GM21367 (cell line): ENCODE measurements around the gene RASA2.
"Not testable (repeated sequence)": the region's sequence is repeated elsewhere in the genome, so short reads cannot be mapped to it uniquely, and the experiment has no call there.

Experiments
- ATAC-seq: cut with Tn5 transposase; IDR thresholded peaks from one replicate; pipeline ENCODE4 v1.9.1; 2021; ENCODE audit not compliant: unreplicated experiment

RASA2 gene

GRCh38 chr3:141529717-141530414 lies 43.0 kb downstream of the RASA2 start:
- no peak for ATAC-seq

- no peak for ATAC-seq
Measured at GRCh38 chr3:141530415-141530768, 43.6 kb downstream of the RASA2 start.

GRCh38 chr3:141532609-141533008 lies 45.8 kb downstream of the RASA2 start:
- no peak for ATAC-seq

GRCh38 chr3:141536017-141536416 lies 49.2 kb downstream of the RASA2 start:
- not testable (repeated sequence) for ATAC-seq

GRCh38 chr3:141537856-141538255 lies 51.0 kb downstream of the RASA2 start:
- no peak for ATAC-seq

- ATAC-seq, result no peak
Measured at GRCh38 chr3:141538568-141539240, 51.9 kb downstream of the RASA2 start.

- no peak for ATAC-seq
Measured at GRCh38 chr3:141539431-141540187, 52.8 kb downstream of the RASA2 start.

- no peak for ATAC-seq
Measured at GRCh38 chr3:141540531-141540930, 53.7 kb downstream of the RASA2 start.

GRCh38 chr3:141542202-141542969 lies 55.6 kb downstream of the RASA2 start:
- no peak for ATAC-seq

- no peak for ATAC-seq
Measured at GRCh38 chr3:141542989-141543388, 56.2 kb downstream of the RASA2 start.

- no peak for ATAC-seq
Measured at GRCh38 chr3:141544697-141545096, 57.9 kb downstream of the RASA2 start.

- ATAC-seq, result no peak
Measured at GRCh38 chr3:141546081-141546480, 59.3 kb downstream of the RASA2 start.

GRCh38 chr3:141546586-141546985 lies 59.8 kb downstream of the RASA2 start:
- ATAC-seq, result no peak

GRCh38 chr3:141547791-141548190 lies 61.0 kb downstream of the RASA2 start:
- no peak for ATAC-seq

GRCh38 chr3:141550926-141551665 lies 64.3 kb downstream of the RASA2 start:
- ATAC-seq, result no peak

- no peak for ATAC-seq
Measured at GRCh38 chr3:141552440-141552991, 65.7 kb downstream of the RASA2 start.

- ATAC-seq, result no peak
Measured at GRCh38 chr3:141553055-141553454, 66.2 kb downstream of the RASA2 start.

- no peak for ATAC-seq
Measured at GRCh38 chr3:141556034-141556433, 69.2 kb downstream of the RASA2 start.

GRCh38 chr3:141557961-141558706 lies 71.3 kb downstream of the RASA2 start:
- ATAC-seq, result no peak
